GM12891 (cell line): ENCODE results near the gene MAPK4.

Source experiments
- DNase-seq: peaks from one replicate; pipeline ENCODE4 v3.0.0; 2011; ENCODE audit warnings: low spot score; ENCODE audit not compliant: insufficient read length
- FAIRE-seq: peaks from 2 replicates; lab custom pipeline; 2011; peaks lifted over from hg19 to GRCh38; lab: Jason Lieb, UNC
- PAX5 ChIP-seq: IDR thresholded peaks from 2 replicates; pipeline ENCODE4 v1.6.1; 2011; ENCODE audit warnings: low read length, moderate library complexity, mild to moderate bottlenecking; ENCODE audit not compliant: insufficient read depth, severe bottlenecking
- POLR2A ChIP-seq: IDR thresholded peaks from 2 replicates; pipeline ENCODE4 v1.6.1; 2011; ENCODE audit warnings: low read depth, low read length, control low read depth
- POLR2AphosphoS5 ChIP-seq: IDR thresholded peaks from 2 replicates; pipeline ENCODE4 v1.6.1; 2011; ENCODE audit warnings: low read depth, low read length, control low read depth
- POU2F2 ChIP-seq: IDR thresholded peaks from 2 replicates; pipeline ENCODE4 v1.6.1; 2011; ENCODE audit warnings: low read depth, mild to moderate bottlenecking, control low read depth, low read length, moderate library complexity
- SPI1 ChIP-seq: IDR thresholded peaks from 2 replicates; pipeline ENCODE4 v1.6.1; 2011; ENCODE audit warnings: low read depth, low read length, control low read depth
- TAF1 ChIP-seq: IDR thresholded peaks from 2 replicates; pipeline ENCODE4 v1.6.1; 2011; ENCODE audit warnings: low read depth, low read length, control low read depth

MAPK4 gene

DNA sequence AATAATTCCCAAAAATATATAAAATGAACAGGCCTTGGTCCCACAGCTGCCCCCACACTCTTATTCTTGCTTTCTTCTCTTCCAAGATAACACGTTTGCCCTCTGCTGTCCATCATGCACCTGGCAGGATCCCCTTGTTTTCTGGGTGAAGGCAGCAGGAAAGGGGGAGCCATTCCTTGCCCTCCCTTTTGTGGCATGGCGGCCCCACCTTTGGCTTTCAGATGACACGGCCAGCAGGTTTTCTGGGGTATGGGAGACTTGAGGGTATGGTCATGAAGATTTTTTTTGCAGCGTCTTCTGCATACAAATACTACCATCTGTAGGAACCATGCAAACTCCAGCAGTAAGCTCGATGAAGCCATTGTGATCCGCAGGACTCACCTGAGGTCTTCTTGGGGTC, 118.8 kb downstream of the MAPK4 start:
- FAIRE-seq, result no peak
- TF ChIP-seq SPI1 (no peak), POU2F2 (no peak), PAX5 (no peak), TAF1 (no peak), POLR2A (no peak), POLR2AphosphoS5 (no peak)
- DNase-seq, result no peak

DNA sequence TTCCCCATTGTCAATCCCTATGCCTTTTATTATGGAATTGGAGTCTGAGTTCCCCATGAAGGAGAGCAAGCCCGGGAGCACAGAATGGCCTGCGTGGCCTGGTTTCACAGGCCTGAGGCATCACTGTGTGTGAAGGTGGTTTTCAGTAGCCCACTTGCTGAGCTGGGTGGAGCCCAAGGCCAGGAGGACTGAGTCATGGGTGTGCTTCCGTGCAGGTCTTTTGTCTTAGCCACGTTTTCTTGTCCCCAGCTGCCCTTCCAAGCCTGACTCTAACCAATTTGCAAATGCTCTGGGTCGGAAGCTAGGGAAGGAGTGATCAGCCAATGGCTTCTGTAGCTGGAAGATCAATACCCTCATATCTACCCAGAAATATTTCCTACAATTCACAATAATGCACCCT, 119.2 kb downstream of the MAPK4 start:
- DNase-seq (no peak), FAIRE-seq (no peak)
- TF ChIP-seq PAX5 (no peak), POLR2AphosphoS5 (no peak), SPI1 (no peak), POLR2A (no peak), TAF1 (no peak), POU2F2 (no peak)

- no peak for TF ChIP-seq POU2F2
- TF ChIP-seq PAX5, result no peak
- TF ChIP-seq POLR2A, result no peak
- no peak for TF ChIP-seq POLR2AphosphoS5
- no peak for TF ChIP-seq SPI1
- TF ChIP-seq TAF1, result no peak
- no peak for DNase-seq
- no peak for FAIRE-seq
Measured at GRCh38 chr18:50679656-50680055, 119.8 kb downstream of the MAPK4 start.

- no peak for DNase-seq
- TF ChIP-seq POU2F2 (no peak), SPI1 (no peak), POLR2A (no peak), PAX5 (no peak), TAF1 (no peak), POLR2AphosphoS5 (no peak)
- FAIRE-seq, result no peak
Measured at GRCh38 chr18:50680966-50681365, 121.1 kb downstream of the MAPK4 start.

GRCh38 chr18:50682852-50683251, 123.0 kb downstream of the MAPK4 start:
- no peak for TF ChIP-seq TAF1
- no peak for TF ChIP-seq POLR2AphosphoS5
- no peak for TF ChIP-seq POLR2A
- TF ChIP-seq SPI1, result no peak
- no peak for TF ChIP-seq PAX5
- TF ChIP-seq POU2F2, result no peak
- FAIRE-seq (no peak), DNase-seq (no peak)

- FAIRE-seq (no peak), DNase-seq (no peak)
- TF ChIP-seq POLR2A (no peak), POU2F2 (no peak), SPI1 (no peak), PAX5 (no peak), TAF1 (no peak), POLR2AphosphoS5 (no peak)
Measured at GRCh38 chr18:50686409-50686808, 126.5 kb downstream of the MAPK4 start.

- DNase-seq, result no peak
- no peak for TF ChIP-seq POLR2A
- no peak for TF ChIP-seq PAX5
- no peak for TF ChIP-seq POU2F2
- TF ChIP-seq TAF1, result no peak
- no peak for TF ChIP-seq SPI1
- no peak for TF ChIP-seq POLR2AphosphoS5
- no peak for FAIRE-seq
Measured at GRCh38 chr18:50687491-50687890, 127.6 kb downstream of the MAPK4 start.

DNA sequence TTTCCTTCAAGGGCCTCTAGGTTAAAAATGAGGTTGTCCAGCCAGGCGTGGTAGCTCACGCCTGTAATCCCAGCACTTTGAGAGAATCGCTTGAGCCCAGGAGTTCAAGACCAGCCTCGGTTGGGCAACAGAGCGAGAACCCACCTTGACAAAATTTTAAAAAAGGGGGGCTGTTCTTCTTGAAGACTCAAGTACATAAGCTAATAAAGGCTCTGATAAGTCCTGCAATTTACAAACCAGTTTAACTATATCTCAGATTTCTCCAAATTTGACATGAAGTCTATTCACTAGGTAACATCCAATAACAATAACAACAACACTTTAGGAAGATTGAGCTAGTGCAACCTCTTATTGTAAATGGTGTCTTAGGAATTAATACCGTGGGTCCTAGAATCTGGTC, 129.7 kb downstream of the MAPK4 start:
- TF ChIP-seq SPI1 (no peak), POLR2A (no peak), POU2F2 (no peak), TAF1 (no peak), PAX5 (no peak), POLR2AphosphoS5 (no peak)
- DNase-seq (no peak), FAIRE-seq (no peak)

GRCh38 chr18:50694147-50694546, 134.3 kb downstream of the MAPK4 start:
- no peak for DNase-seq

More at GRCh38 chr18:50694147-50694546, 134.3 kb downstream of the MAPK4 start:
- TF ChIP-seq POLR2AphosphoS5 (no peak), POU2F2 (no peak), PAX5 (no peak), SPI1 (no peak), POLR2A (no peak), TAF1 (no peak)
- no peak for FAIRE-seq
